ENCODE results near the gene CDK10. TPM values are rescaled to one million over a fixed set of nuclear protein-coding genes. Genes with fewer than 3 reads are reported as not detected.

Gene CDK10
- total RNA-seq, 4 donors from 2014 or later, result 42.8 to 118 (median 55.0) TPM

GRCh38 chr16:89705006-89705405 lies 18.5 kb downstream of the CDK10 start:
- WGBS, result 73% methylated on average over 15 of the region's 15 CpGs

DNA sequence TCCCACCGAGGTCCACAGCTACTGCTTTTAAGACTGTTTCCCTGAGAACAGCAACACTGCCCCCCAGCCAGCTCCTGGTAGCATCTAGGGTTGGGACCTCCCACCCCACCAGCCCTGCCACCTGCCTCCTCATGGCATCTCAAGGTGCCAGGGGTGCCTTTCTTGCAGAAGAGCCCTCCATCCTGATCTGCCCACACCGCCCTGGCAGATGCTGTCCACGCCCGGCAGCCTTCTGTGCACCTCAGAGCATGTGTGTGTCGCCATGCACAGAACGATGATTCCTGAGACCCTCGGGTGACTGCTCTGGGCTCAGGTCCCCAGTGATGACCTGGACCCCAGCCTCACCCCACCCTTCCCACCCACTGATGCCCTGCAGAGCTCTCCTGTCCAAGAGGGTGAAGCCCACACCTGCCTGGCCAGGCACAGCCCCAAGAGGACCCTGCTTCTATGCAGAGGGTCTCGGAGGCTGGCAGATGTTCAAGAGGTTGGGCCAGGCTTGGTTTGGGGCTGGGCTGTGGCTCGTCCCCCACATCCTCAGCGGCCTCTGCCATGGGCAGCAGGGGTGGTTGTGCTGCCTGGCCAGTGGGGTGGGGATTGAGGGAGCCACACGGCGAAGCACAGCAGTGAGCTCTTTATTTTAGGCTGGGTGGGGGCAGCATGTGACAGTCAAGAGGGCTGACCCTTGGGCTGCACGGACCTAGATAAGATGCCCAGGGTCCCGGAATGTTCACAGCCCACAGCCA lies 20.2 kb downstream of the CDK10 start:
- no peaks in the 10 kb centered on the region for H3K36me3 ChIP-seq
- no peak for TF ChIP-seq POLR2AphosphoS5 (IDR thresholded peaks at IDR 0.05)
- TF ChIP-seq, protein P1, sequence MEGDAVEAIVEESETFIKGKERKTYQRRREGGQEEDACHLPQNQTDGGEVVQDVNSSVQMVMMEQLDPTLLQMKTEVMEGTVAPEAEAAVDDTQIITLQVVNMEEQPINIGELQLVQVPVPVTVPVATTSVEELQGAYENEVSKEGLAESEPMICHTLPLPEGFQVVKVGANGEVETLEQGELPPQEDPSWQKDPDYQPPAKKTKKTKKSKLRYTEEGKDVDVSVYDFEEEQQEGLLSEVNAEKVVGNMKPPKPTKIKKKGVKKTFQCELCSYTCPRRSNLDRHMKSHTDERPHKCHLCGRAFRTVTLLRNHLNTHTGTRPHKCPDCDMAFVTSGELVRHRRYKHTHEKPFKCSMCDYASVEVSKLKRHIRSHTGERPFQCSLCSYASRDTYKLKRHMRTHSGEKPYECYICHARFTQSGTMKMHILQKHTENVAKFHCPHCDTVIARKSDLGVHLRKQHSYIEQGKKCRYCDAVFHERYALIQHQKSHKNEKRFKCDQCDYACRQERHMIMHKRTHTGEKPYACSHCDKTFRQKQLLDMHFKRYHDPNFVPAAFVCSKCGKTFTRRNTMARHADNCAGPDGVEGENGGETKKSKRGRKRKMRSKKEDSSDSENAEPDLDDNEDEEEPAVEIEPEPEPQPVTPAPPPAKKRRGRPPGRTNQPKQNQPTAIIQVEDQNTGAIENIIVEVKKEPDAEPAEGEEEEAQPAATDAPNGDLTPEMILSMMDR (IDR thresholded peaks at IDR 0.05), result no peak
- DNase-seq (ENCODE audit: low spot score in 2 of 2), result no peak
- H3K9me3 ChIP-seq, result no peaks in the 10 kb centered on the region
- no peak overlapping the region for H3K4me3 ChIP-seq
- H3K27me3 ChIP-seq, result no peaks in the 10 kb centered on the region
- H3K4me1 ChIP-seq, result peaks cover 18% of the 10 kb centered on the region
- 75% methylated on average over 7 of the region's 14 CpGs for WGBS
- H3K27ac ChIP-seq, result no peak overlapping the region

More at GRCh38 chr16:89705006-89705405, 18.5 kb downstream of the CDK10 start:
- no peak for TF ChIP-seq POLR2AphosphoS5 (IDR thresholded peaks at IDR 0.05)
- no peak for TF ChIP-seq POLR2A (IDR thresholded peaks at IDR 0.05)
- TF ChIP-seq EP300 (IDR thresholded peaks at IDR 0.05), result no peak
- TF ChIP-seq, protein P1 (IDR thresholded peaks at IDR 0.05), result no peak
- DNase-seq (ENCODE audit: low spot score in 2 of 2), result no peak
- Histone ChIP-seq H3K4me3 (no peak overlapping the region), H3K4me1 (peaks cover 30% of the 10 kb centered on the region), H3K9me3 (no peaks in the 10 kb centered on the region), H3K27me3 (no peaks in the 10 kb centered on the region), H3K27ac (no peak overlapping the region), H3K36me3 (no peaks in the 10 kb centered on the region)

GRCh38 chr16:89707695-89708094 lies 21.2 kb downstream of the CDK10 start:
- WGBS, result 84% methylated on average over 8 of the region's 9 CpGs
- Histone ChIP-seq H3K27me3 (no peaks in the 10 kb centered on the region), H3K27ac (no peak overlapping the region), H3K9me3 (no peaks in the 10 kb centered on the region), H3K4me1 (peaks cover 20% of the 10 kb centered on the region), H3K4me3 (no peak overlapping the region), H3K36me3 (no peaks in the 10 kb centered on the region)
- DNase-seq (ENCODE audit: low spot score in 2 of 2), result no peak
- TF ChIP-seq EP300 (IDR thresholded peaks at IDR 0.05), result no peak
- TF ChIP-seq, protein P1 (IDR thresholded peaks at IDR 0.05), result no peak
- TF ChIP-seq POLR2A (IDR thresholded peaks at IDR 0.05), result no peak
- no peak for TF ChIP-seq POLR2AphosphoS5 (IDR thresholded peaks at IDR 0.05)

DNA sequence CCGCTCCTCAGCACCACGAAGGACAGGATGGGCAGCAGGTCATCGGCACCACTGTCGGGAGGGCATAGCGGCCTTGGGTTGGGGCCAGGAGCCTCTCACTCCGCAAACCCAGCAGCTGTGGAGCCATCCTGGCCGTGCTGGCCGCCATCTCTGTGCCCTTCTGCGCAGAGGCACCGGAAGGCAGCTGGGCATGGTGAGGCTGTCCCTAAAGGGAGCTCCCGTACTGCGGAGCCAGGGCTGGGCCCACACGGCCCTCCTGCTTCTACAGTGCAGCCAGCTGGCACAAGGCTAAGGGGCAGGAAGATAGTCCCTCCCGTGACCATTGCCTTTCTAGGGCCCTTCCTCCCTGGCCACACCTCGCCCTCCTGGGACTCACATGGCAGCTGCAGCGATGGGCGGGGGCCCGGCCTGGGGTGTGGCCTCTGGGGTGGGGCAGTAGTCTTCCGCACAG lies 22.0 kb downstream of the CDK10 start:
- Histone ChIP-seq H3K9me3 (no peaks in the 10 kb centered on the region), H3K27ac (no peak overlapping the region), H3K36me3 (no peaks in the 10 kb centered on the region), H3K4me3 (no peak overlapping the region), H3K27me3 (no peaks in the 10 kb centered on the region), H3K4me1 (peaks cover 20% of the 10 kb centered on the region)
- no peak for DNase-seq (ENCODE audit: low spot score in 2 of 2)
- 71% methylated on average over 17 of the region's 19 CpGs for WGBS
- TF ChIP-seq POLR2AphosphoS5 (IDR thresholded peaks at IDR 0.05), result no peak
- TF ChIP-seq EP300 (IDR thresholded peaks at IDR 0.05), result no peak
- TF ChIP-seq, protein P1 (IDR thresholded peaks at IDR 0.05), result no peak
- TF ChIP-seq POLR2A (IDR thresholded peaks at IDR 0.05), result no peak

- H3K36me3 ChIP-seq, result no peaks in the 10 kb centered on the region
- no peak for DNase-seq (ENCODE audit: low spot score in 2 of 2)
- H3K4me1 ChIP-seq, result peaks cover 20% of the 10 kb centered on the region
These were observed 22.7 kb downstream of the CDK10 start for GRCh38 chr16:89709166-89709565.

More at GRCh38 chr16:89709166-89709565, 22.7 kb downstream of the CDK10 start:
- H3K27ac ChIP-seq, result no peak overlapping the region
- no peak for TF ChIP-seq POLR2A (IDR thresholded peaks at IDR 0.05)
- TF ChIP-seq, protein P1 (IDR thresholded peaks at IDR 0.05), result no peak
- no peak for TF ChIP-seq POLR2AphosphoS5 (IDR thresholded peaks at IDR 0.05)
- no peak for TF ChIP-seq EP300 (IDR thresholded peaks at IDR 0.05)
- no peak overlapping the region for H3K4me3 ChIP-seq
- 82% methylated on average over 4 of the region's 10 CpGs for WGBS
- H3K27me3 ChIP-seq, result no peaks in the 10 kb centered on the region
- H3K9me3 ChIP-seq, result no peaks in the 10 kb centered on the region

Data from suprapubic skin (tissue), 4 donors.